ENCODE results near the gene FRYL. TPM values are rescaled to one million over a fixed set of nuclear protein-coding genes. Genes with fewer than 3 reads are reported as not detected.
A peak's percentile ranks its signal among the peaks of the same experiment; 100 is the strongest.

Gene FRYL
- total RNA-seq, 1 experiment from 2014 or later, result 43.5 TPM

DNA sequence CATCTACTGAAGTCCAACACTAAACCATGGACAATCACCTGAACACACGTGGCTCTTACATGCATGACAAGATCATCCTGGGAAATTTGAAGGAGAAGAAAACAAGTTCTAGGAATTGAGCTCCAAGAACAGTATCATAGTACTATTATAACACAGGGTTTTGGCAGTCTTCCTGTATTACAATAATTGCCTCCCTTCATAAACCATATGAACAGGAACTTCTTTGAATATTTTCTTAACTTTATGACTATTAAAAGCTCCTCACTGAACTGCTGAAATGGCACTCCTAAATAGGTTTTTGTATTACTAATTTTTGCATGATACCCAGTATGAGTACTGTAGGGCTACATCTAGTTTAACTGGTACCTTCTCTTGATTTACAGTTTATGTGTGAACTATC lies 160.0 kb downstream of the FRYL start:
- in situ Hi-C loops (cut with HindIII; ENCODE audit: low pct_unique_long_range_greater_than_20kb, low sequenced_read_pairs), result no loop called here

DNA sequence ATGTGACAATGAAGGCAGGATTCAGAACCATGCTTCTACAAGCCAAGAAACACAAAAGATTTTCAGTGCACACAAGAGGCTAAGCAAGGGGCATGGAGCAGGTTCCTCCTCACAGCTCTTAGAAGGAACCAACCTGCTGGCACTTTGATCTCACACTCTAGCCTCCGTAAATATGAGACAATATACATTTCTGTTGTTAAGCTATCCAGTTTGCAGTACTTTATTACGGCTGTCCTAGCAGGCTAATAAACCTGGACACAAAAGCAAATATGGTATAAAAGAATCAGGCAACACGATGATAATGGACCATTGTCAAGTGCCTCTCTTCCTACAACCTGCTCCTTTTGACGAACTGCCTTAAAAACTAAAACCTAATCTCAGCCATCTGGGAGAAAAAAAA lies 175.6 kb downstream of the FRYL start:
- in situ Hi-C loops (cut with HindIII; ENCODE audit: low pct_unique_long_range_greater_than_20kb, low sequenced_read_pairs), result no loop called here
- no peak for DNase-seq (ENCODE audit: low read depth, low spot score)

More for the DNA sequence above, 160.0 kb downstream of the FRYL start:
- peak; percentile 4 for DNase-seq (ENCODE audit: low read depth, low spot score)

DNA sequence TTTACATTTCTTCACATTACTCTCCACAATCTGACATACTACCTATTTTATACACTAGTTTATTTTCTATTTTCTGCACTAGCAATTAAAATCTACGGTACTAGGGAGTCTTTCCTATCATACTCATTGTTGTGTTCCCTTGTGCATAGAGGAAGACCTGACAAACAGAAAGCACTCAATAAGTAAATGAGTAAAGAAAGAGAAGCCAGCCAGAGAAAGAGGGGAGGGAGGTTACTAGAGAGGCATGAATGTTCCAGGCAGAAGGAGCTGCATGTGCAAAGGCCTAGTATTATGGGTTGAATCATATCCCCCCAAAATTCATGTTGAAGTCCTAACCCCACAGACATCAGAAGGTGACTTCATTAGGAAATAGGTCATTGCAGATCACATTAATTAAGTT lies 176.0 kb downstream of the FRYL start:
- no peak for DNase-seq (ENCODE audit: low read depth, low spot score)
- in situ Hi-C loops (cut with HindIII; ENCODE audit: low pct_unique_long_range_greater_than_20kb, low sequenced_read_pairs), result no loop called here

DNA sequence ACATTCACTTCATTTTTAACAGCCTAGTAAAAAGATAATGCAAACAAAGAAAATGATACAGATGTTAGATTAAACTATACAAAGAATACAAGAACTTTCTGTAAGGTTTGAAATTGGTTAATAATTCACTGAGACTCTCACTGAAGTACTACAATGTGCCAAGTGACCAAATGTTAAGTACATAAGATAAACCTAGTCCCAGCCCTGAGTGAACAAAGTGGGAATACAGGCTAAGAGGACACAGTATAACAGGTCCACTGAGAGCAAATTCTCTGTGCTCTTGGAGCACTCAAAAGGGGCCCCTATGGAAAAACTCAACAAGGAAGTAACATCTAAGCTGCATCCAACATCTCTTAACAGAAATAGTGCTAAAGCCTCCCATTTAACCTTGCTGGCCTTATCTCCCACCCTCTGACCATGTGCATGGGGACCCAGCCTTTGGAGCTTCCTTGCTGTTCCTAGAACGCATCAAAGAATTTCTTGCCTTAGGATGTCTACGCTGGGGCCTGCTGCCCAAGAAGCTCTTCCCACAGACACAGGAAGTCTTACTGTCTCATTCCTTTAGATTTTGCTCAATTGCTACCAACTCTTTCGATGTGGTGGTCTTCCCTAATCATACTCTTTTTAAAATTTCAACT lies 176.6 kb downstream of the FRYL start:
- in situ Hi-C loops (cut with HindIII; ENCODE audit: low pct_unique_long_range_greater_than_20kb, low sequenced_read_pairs), result no loop called here
- DNase-seq (ENCODE audit: low read depth, low spot score), result no peak

DNA sequence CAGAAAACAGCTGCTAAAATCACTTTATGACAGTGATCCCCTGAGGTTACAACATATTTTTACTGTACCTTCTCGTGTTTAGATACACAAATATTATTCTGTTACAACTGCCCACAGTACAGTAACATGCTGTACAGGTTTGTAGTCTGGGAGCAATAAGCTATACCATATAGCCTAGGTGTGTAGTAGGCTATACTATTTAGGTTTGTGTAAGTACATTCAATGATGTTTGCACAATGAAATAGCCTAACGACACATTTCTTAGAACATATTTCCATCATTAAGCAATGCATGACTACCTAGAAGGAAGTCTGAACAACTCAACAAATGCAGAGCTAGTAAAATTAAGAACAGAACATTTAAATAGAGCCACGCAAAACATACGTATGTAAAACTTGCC lies 177.3 kb downstream of the FRYL start:
- no peak for DNase-seq (ENCODE audit: low read depth, low spot score)
- in situ Hi-C loops (cut with HindIII; ENCODE audit: low pct_unique_long_range_greater_than_20kb, low sequenced_read_pairs), result no loop called here

DNA sequence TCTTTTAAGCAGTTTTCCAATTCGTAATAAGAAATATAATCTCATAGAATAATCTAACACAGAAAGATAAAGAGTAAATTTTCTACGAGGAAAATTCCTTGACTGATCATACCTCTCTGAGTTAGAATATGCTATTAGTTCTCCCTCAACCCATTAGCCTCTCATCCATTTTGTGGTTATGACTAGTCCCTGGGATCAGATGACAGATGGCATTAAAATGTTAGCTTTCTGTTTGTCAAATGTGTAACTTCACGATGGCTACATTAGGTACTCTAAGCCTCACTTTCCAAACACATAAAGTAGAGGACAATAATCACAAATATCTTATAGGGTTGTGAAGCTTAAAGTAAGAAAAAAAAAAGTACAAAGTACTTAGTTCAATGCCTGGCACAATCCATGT lies 177.9 kb downstream of the FRYL start:
- in situ Hi-C loops (cut with HindIII; ENCODE audit: low pct_unique_long_range_greater_than_20kb, low sequenced_read_pairs), result no loop called here

DNA sequence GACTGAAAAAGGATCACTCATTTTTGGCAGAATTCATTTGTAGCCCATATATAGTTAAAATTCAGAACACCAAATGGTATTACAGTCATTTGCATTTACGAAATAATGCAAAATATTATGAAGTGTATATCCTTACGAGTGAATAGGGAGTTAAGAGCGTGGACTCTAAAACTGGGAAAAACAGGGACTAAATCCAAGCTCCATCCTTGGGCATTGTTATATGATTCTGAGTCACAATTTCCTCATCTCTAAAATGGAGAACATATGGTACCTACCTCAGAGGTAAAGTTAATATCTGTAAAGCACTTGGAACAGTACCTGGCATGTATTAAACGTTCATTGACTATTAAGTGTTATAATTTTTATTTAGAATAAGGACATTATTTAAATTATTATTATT lies 183.7 kb downstream of the FRYL start:
- in situ Hi-C loops (cut with HindIII; ENCODE audit: low pct_unique_long_range_greater_than_20kb, low sequenced_read_pairs), result no loop called here
- DNase-seq (ENCODE audit: low read depth, low spot score), result no peak

More for the DNA sequence above, 177.9 kb downstream of the FRYL start:
- no peak for DNase-seq (ENCODE audit: low read depth, low spot score)

DNA sequence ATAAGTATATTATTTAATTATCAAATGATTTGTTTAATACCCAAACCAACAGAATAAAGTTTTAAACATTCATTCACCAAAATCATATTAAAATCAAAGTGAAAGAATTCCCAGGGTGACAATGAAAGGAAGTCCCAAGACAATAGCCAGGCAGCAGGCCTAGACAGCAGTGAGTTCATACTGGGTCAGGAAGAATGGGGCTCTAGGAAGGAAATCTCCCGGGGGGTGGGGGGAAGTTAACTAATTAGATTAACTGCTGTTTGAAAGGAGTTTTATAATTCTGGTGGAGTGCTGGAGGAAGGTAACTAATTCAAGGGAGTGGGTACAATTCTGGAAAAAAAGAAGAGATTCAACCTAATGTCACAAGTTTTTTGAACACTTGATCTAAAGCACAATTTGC lies 185.9 kb downstream of the FRYL start:
- in situ Hi-C loops (cut with HindIII; ENCODE audit: low pct_unique_long_range_greater_than_20kb, low sequenced_read_pairs), result no loop called here

DNA sequence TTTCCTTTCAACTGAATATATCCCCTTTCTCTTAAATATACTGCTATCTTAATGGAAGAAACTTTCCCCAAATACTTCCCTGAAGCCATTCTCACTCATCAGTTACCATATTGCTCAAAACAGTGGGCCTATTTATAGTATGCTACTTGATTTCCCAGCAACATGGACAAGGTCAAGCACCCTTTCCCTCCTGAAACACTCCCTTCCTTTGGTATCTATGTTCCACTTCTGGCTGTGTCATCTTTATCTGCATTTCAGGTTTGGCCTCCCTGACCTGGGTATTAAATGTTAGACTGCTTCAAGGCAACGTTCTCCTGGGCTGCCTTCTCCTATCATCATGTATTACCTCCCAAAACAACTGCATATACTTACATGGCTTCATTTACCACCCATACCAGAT lies 188.7 kb downstream of the FRYL start:
- no peak for DNase-seq (ENCODE audit: low read depth, low spot score)
- in situ Hi-C loops (cut with HindIII; ENCODE audit: low pct_unique_long_range_greater_than_20kb, low sequenced_read_pairs), result no loop called here

More for the DNA sequence above, 185.9 kb downstream of the FRYL start:
- no peak for DNase-seq (ENCODE audit: low read depth, low spot score)

DNA sequence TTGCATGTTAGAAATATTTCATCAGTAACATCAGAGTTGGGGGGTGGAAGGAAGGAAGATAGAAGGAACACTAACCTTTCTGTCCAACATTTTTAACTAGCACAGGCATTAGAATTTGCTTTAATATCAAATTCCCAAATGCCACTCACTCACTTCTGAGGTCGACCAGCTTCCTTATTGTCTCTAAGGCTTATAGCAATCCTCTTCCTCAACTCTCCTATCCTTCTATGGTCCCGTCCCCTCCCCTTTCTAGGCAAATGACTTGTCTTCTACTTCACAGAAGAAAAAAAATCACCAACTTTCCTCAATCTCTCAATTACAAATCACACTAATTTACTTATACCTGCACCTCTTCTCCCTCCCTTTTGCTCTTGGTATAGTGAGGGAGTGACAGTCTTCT lies 189.2 kb downstream of the FRYL start:
- no peak for DNase-seq (ENCODE audit: low read depth, low spot score)
- in situ Hi-C loops (cut with HindIII; ENCODE audit: low pct_unique_long_range_greater_than_20kb, low sequenced_read_pairs), result no loop called here

DNA sequence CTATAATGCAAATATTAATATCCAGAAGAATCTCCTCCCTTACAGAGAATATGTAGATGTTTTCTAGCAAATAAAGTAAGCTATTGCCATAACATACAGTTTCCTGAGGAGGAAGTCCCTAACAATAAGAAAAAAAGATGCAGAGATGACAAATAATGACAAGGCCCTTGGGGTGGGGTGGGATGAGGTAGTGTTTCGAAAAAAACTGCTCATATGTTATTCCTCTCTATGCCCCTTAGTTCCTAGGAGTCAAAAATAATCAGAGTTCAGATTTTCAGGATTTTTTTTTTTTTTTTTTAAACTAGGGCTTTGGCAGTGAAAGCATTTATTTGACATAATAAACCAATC lies 191.0 kb downstream of the FRYL start:
- in situ Hi-C loops (cut with HindIII; ENCODE audit: low pct_unique_long_range_greater_than_20kb, low sequenced_read_pairs), result no loop called here
- DNase-seq (ENCODE audit: low read depth, low spot score), result no peak

DNA sequence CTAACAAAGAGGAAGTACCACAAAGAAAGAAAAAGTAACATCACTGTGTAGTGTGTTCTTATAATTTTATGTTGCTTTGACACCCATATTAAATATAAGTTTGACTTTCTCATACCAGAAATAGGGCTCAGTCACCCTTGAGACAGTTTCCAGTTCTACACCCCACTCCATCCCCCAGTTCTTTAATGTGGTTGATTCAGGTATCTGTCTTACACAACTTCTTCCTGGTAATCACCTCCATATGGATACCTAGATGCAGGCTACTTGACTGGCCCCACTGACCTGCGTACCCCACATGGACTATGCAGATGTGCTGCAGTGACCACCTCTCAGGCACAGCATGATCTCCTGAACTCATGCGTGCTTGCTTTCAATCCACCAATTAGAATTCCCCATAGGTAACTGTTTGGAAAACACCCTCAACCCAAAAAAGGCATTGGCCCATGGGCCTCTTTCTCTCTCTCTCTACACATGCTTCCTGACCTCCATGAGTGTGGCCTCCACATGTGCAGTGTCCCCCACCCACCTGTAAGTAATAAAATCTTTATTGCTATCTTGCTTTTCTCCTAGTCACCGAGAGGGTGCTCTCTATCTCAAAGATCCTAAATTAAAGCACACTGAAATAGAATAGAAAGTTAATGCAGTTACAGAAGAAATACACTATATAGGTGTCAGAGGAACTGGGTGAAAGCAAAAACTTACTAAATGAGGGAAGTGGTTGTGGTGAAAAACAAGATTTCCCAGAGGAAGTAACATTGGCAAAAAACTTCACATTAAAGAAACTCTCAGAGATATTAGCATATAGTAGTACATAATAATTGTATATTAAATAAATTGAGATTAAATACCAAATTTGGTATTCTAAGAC lies 191.6 kb downstream of the FRYL start:
- peak; percentile 22 for DNase-seq (ENCODE audit: low read depth, low spot score)
- in situ Hi-C loops (cut with HindIII; ENCODE audit: low pct_unique_long_range_greater_than_20kb, low sequenced_read_pairs), result no loop called here

DNA sequence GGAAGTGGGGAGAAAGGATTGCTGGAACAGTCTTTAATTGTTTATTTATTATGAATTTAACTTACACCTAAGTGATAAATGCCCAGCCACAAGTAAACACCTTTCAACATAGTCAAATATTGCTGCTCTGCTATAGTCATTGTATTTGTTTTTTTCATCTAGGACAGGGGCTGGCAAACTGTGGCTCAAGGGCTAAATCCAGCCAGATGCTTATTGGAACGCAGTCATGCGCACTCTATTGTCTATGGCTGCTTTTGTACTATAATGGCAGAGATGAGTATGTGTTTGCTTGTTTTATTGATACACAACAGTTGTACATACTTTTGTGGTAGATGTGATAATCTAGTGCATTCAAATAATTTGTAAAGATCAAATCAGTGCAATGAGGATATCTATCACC lies 194.7 kb downstream of the FRYL start:
- in situ Hi-C loops (cut with HindIII; ENCODE audit: low pct_unique_long_range_greater_than_20kb, low sequenced_read_pairs), result no loop called here
- DNase-seq (ENCODE audit: low read depth, low spot score), result no peak

DNA sequence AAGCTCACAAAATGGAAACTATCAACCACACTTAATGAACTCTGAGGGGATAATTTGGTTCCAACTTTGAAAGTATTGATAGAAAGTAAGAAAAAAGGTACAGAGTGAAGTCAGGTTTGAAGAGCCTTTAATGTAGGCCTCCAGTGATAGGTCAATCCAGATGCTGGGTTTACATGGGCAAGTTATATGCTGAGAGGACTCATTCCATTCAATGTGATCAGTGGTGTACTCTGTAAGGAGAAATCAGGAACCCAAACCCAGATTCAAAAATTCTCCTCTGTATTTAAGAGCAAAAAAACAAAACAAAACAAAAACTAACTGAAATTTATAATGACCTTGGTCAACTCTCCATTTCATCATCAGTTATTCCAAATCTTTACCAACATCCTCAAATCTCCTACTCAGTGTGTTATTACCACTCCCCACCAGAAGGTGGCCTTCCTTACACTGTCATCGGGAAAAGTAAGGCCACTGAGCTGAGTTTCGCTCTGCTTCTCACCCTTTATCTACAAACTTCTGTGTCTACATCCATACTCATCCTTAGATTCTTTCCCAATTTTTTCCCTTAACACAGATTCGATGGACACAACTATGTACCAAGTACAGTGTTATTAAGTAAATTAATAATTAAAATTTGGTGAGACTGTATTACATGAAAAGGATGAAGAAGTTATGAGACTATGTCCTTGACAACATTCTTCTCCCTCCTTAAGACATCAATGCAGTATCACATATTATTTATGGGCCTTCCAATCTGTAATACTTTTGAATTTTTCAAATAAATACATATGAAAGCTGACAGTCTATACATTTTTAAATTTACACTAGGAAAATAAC lies 201.7 kb downstream of the FRYL start:
- DNase-seq (ENCODE audit: low read depth, low spot score), result peak; percentile 77
- in situ Hi-C loops (cut with HindIII; ENCODE audit: low pct_unique_long_range_greater_than_20kb, low sequenced_read_pairs), result no loop called here

DNA sequence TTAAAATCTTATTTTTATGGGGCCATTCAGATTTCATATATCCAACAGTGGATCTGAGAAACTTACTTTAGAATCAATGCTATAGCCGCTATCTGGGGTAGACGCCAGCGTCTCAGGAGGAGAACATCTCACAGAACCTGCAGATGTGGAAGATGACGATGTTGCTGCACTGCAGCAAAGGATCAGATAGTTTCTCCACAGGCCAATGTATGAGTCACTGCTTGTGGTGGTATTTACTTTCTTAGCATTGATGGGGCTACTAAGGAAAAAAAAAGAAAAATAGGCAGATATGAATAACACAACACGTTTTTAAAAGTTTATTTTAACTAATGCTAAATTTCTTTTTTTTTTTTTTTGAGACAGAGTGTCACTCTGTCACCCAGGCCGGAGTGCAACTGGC lies 204.1 kb downstream of the FRYL start:
- DNase-seq (ENCODE audit: low read depth, low spot score), result no peak
- in situ Hi-C loops (cut with HindIII; ENCODE audit: low pct_unique_long_range_greater_than_20kb, low sequenced_read_pairs), result no loop called here

DNA sequence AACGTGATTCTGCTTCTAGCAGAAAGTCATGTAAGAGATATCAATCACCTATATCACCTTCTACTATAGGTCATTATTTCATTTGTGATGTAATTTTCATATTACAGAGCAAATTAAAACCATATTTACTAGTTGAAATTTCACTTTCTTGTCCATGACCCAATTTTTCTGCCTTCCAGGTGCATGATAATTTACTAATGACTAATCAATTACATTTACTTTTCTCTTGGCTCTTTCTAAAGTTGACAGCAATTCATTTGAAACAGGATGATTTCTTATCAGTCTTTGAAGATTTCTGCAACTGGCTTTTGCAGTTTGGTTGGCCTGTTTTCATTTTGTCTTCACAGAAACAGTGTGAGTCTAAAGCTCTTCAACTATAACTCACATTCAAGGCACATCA lies 208.6 kb downstream of the FRYL start:
- DNase-seq (ENCODE audit: low read depth, low spot score), result no peak
- in situ Hi-C loops (cut with HindIII; ENCODE audit: low pct_unique_long_range_greater_than_20kb, low sequenced_read_pairs), result no loop called here

DNA sequence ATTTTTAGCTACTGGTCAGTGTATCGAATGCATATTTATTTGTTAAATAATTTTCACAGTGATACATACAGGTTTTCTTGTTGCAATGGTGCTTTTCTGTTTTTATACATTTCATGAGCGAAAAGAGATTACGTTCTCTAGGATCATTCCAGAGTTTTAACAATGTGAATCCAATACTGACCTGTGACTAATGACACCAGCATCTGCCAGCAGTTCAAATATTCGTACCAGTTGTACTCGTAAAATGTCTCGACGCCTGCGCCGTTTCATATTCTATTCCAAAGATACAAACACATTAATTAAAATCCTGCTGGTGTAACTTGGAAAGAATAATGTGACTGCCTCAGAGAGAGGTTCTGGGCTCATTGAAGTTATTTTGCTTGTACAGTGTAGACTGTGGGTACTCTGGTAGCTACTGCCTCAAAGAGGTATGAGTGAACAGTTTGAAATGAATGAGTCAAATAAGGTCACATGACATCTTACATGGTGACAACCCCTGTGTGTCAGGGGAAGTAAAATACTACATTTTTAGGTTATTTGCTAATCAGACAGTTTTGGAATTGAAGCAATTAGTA lies 209.3 kb downstream of the FRYL start:
- in situ Hi-C loops (cut with HindIII; ENCODE audit: low pct_unique_long_range_greater_than_20kb, low sequenced_read_pairs), result no loop called here
- DNase-seq (ENCODE audit: low read depth, low spot score), result no peak

DNA sequence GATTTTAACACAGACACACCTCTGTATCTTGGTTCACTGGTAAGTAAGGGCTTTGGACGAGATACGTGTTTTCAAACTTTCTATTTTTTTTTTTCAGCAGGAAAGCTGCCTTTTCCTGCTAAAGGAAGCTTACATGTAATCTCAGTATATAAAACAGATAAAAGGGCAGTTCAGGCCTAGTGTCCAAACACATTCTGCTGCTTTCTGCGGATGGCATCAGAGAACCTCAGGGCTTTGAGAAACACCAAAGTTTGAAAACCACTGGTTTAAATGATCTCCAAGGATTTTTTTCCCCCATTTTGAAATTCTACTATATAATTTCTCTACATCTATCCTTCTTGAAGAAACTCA lies 214.1 kb downstream of the FRYL start:
- in situ Hi-C loops (cut with HindIII; ENCODE audit: low pct_unique_long_range_greater_than_20kb, low sequenced_read_pairs), result no loop called here
- DNase-seq (ENCODE audit: low read depth, low spot score), result no peak
